Astrocyte (in vitro differentiated cells and primary cell): ENCODE measurements around the gene CALM3. TPM values are rescaled to one million over a fixed set of nuclear protein-coding genes. Genes with fewer than 3 reads are reported as not detected.
"Not testable (repeated sequence)": the region's sequence is repeated elsewhere in the genome, so short reads cannot be mapped to it uniquely, and the experiment has no call there.

Experiments used
- DNase-seq: peaks from one replicate; pipeline ENCODE4 v3.0.0-alpha.2; 2010; ENCODE audit warnings: low read depth
- FAIRE-seq: peaks from 2 replicates; lab custom pipeline; 2011; peaks lifted over from hg19 to GRCh38; lab: Jason Lieb, UNC
- H2AFZ ChIP-seq: 2 replicates; pipeline ENCODE4 v1.6.0; 2012; ENCODE audit warnings: low read depth, low read length, inconsistent platforms
- H3K27ac ChIP-seq: 2 replicates; pipeline ENCODE4 v1.5.1; 2011; ENCODE audit warnings: low read depth, low read length, inconsistent platforms
- H3K27me3 ChIP-seq: 2 replicates; pipeline ENCODE4 v1.6.0; 2011; ENCODE audit warnings: low read length, inconsistent platforms; ENCODE audit not compliant: insufficient read depth
- H3K36me3 ChIP-seq: 2 replicates; pipeline ENCODE4 v1.5.1; 2011; ENCODE audit warnings: low read length, inconsistent platforms; ENCODE audit not compliant: insufficient read depth
- H3K4me1 ChIP-seq: 2 replicates; pipeline ENCODE4 v1.5.1; 2011; ENCODE audit warnings: low read length, inconsistent platforms; ENCODE audit not compliant: insufficient read depth
- H3K4me2 ChIP-seq: 2 replicates; pipeline ENCODE4 v1.6.0; 2012; ENCODE audit warnings: low read length, inconsistent platforms
- H3K4me3 ChIP-seq: 2 replicates; pipeline ENCODE4 v1.5.1; 2011; ENCODE audit warnings: low read depth, mild to moderate bottlenecking, low read length, inconsistent platforms; ENCODE audit not compliant: insufficient read depth
- H3K79me2 ChIP-seq: 2 replicates; pipeline ENCODE4 v1.6.0; 2012; ENCODE audit warnings: mild to moderate bottlenecking, low read length, inconsistent platforms; ENCODE audit not compliant: insufficient read depth
- H3K9ac ChIP-seq: 2 replicates; pipeline ENCODE4 v1.6.0; 2012; ENCODE audit warnings: mild to moderate bottlenecking, low read length, inconsistent platforms
- H3K9me3 ChIP-seq: 2 replicates; pipeline ENCODE4 v1.5.1; 2012; ENCODE audit warnings: low read depth, mild to moderate bottlenecking, low read length, inconsistent platforms; ENCODE audit not compliant: insufficient read depth
- H4K20me1 ChIP-seq: 2 replicates; pipeline ENCODE4 v1.6.0; 2012; ENCODE audit warnings: low read length, inconsistent platforms; ENCODE audit not compliant: insufficient read depth
- H3K27ac Mint-ChIP-seq: one replicate; pipeline ENCODE4 v1.8.0; 2021; ENCODE audit warnings: mild to moderate bottlenecking, mixed read lengths; ENCODE audit not compliant: unreplicated experiment
- H3K27me3 Mint-ChIP-seq: one replicate; pipeline ENCODE4 v1.8.0; 2021; ENCODE audit warnings: low read depth, mixed read lengths; ENCODE audit not compliant: unreplicated experiment
- H3K36me3 Mint-ChIP-seq: one replicate; pipeline ENCODE4 v1.8.0; 2021; ENCODE audit warnings: low read depth, mixed read lengths; ENCODE audit not compliant: unreplicated experiment
- H3K4me1 Mint-ChIP-seq: one replicate; pipeline ENCODE4 v1.8.0; 2021; ENCODE audit warnings: low read depth, mixed read lengths; ENCODE audit not compliant: unreplicated experiment
- H3K4me3 Mint-ChIP-seq: one replicate; pipeline ENCODE4 v1.8.0; 2021; ENCODE audit warnings: mild to moderate bottlenecking, moderate library complexity, mixed read lengths; ENCODE audit not compliant: unreplicated experiment
- H3K9me3 Mint-ChIP-seq: one replicate; pipeline ENCODE4 v1.8.0; 2021; ENCODE audit warnings: mild to moderate bottlenecking, mixed read lengths; ENCODE audit not compliant: unreplicated experiment
- EZH2 ChIP-seq: IDR thresholded peaks from 2 replicates; pipeline ENCODE4 v1.6.1; 2012; ENCODE audit warnings: mild to moderate bottlenecking, low read length, inconsistent platforms; ENCODE audit not compliant: insufficient read depth
- total RNA-seq: library from RNA; stranded (reverse); gene quantifications from 2 replicates; pipeline ENCODE4 v1.2.1, GENCODE V29; 2021
- TF ChIP-seq, protein P1 (sequence below): IDR thresholded peaks from 2 replicates; pipeline ENCODE4 v1.5.1; 2011; ENCODE audit warnings: low read depth, mild to moderate bottlenecking, inconsistent platforms, low read length, moderate library complexity; ENCODE audit not compliant: insufficient read depth

The CALM3 gene
- total RNA-seq, 1 donor from 2014 or later: 343 TPM

DNA sequence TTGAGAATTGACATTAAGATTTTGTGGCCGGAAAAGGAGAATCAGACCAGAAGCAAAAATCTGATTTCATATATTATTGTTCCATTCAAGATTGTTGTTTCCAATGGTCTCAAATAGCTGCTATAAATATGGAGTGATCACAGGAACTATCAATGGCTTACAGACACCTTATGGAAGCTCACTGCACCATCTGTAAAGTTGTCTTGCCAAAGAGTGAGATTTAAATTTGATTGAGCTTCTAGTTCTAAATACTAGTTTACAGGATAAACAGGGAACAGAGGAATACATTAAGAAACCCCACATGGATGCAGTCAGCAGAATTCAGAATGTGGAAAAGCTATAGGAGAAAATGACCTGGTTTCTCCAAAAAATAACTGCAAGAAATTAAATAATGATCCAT, 47.0 kb upstream of the CALM3 start:
- Mint-ChIP-seq H3K27me3 (peaks cover 13% of the 10 kb centered on the region), H3K27ac (no peak overlapping the region), H3K36me3 (peaks cover 11% of the 10 kb centered on the region), H3K4me3 (no peak overlapping the region), H3K4me1 (no peaks in the 10 kb centered on the region), H3K9me3 (peaks cover 23% of the 10 kb centered on the region)
- Histone ChIP-seq H3K79me2 (no peaks in the 10 kb centered on the region), H3K36me3 (no peaks in the 10 kb centered on the region), H3K4me1 (no peaks in the 10 kb centered on the region), H2AFZ (no peak overlapping the region), H3K27me3 (no peaks in the 10 kb centered on the region), H3K9ac (no peak overlapping the region), H3K4me3 (no peak overlapping the region), H3K27ac (no peak overlapping the region), H4K20me1 (no peaks in the 10 kb centered on the region), H3K4me2 (no peak overlapping the region), H3K9me3 (peaks cover 7% of the 10 kb centered on the region)
- TF ChIP-seq, protein P1, sequence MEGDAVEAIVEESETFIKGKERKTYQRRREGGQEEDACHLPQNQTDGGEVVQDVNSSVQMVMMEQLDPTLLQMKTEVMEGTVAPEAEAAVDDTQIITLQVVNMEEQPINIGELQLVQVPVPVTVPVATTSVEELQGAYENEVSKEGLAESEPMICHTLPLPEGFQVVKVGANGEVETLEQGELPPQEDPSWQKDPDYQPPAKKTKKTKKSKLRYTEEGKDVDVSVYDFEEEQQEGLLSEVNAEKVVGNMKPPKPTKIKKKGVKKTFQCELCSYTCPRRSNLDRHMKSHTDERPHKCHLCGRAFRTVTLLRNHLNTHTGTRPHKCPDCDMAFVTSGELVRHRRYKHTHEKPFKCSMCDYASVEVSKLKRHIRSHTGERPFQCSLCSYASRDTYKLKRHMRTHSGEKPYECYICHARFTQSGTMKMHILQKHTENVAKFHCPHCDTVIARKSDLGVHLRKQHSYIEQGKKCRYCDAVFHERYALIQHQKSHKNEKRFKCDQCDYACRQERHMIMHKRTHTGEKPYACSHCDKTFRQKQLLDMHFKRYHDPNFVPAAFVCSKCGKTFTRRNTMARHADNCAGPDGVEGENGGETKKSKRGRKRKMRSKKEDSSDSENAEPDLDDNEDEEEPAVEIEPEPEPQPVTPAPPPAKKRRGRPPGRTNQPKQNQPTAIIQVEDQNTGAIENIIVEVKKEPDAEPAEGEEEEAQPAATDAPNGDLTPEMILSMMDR: no peak
- no peak for TF ChIP-seq EZH2
- FAIRE-seq (no peak), DNase-seq (no peak)

DNA sequence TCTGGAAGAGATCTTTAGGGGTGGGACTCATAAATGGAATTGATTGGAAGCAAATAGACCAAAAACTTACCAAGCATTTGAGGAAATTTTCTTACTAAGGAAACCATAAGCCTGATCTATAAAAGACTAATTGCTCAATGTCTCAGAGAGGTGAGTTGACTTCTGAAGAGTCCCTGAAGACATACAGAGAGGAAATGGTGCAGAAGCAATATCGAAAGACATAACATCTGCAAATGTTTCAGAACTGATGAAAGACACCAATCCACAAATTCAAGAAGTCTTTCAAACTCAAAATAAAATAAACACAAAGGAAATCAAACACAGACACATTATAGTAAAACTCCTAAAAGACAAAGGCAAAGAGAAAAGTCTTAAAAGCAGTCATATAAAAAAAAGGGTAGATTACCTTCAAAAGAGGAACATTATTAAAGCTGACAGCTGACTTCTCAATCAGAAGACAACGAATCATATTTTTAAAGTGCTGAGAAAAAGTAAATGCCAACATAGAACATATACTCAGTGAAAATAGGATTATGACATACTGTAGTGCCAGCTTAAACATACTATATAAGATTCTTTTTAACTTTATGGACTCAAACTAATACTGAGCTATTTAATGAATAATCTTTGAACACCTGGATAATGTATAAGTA, 45.4 kb upstream of the CALM3 start:
- Histone ChIP-seq H3K27ac (no peak overlapping the region), H3K9me3 (peaks cover 4% of the 10 kb centered on the region), H3K4me2 (no peak overlapping the region), H2AFZ (no peak overlapping the region), H3K36me3 (no peaks in the 10 kb centered on the region), H3K4me3 (no peak overlapping the region), H3K4me1 (no peaks in the 10 kb centered on the region), H3K9ac (no peak overlapping the region), H3K79me2 (no peaks in the 10 kb centered on the region), H4K20me1 (no peaks in the 10 kb centered on the region), H3K27me3 (no peaks in the 10 kb centered on the region)
- peak; percentile 23 for FAIRE-seq
- TF ChIP-seq EZH2: no peak
- TF ChIP-seq, protein P1: no peak
- Mint-ChIP-seq H3K4me3 (no peak overlapping the region), H3K36me3 (peaks cover 7% of the 10 kb centered on the region), H3K9me3 (peaks cover 14% of the 10 kb centered on the region), H3K27me3 (peaks cover 13% of the 10 kb centered on the region), H3K4me1 (no peaks in the 10 kb centered on the region), H3K27ac (no peak overlapping the region)
- DNase-seq: no peak

DNA sequence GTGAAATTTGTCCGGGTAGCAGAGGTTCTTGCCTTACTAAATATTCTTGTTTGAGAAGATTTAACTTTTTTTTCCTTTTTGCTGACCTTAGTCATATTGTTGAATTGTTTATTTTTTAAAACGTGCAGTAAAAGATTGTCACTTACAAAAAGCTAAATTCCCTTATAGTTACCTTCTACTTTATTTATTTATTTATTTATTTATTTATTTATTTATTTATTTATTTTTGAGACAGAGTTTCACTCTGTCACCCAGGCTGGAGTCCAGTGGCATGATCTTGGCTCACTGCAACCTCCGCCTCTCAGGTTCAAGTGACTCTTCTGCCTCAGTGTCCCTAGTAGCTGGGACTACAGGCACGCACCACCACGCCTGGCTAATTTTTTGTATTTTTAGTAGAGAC, 44.7 kb upstream of the CALM3 start:
- DNase-seq, H3K4me3 ChIP-seq, H3K9ac ChIP-seq, H3K27me3 ChIP-seq, H3K27ac ChIP-seq, H3K9me3 ChIP-seq, H3K9me3 Mint-ChIP-seq, H3K36me3 ChIP-seq, H3K27ac Mint-ChIP-seq, H4K20me1 ChIP-seq, FAIRE-seq, H3K4me1 ChIP-seq, H3K79me2 ChIP-seq, H3K4me1 Mint-ChIP-seq, H3K4me3 Mint-ChIP-seq, H2AFZ ChIP-seq, H3K36me3 Mint-ChIP-seq, H3K4me2 ChIP-seq: not testable (repeated sequence)
- H3K27me3 Mint-ChIP-seq: peaks cover 13% of the 10 kb centered on the region
